ENCODE results near the gene FAM221B.

The FAM221B gene

GRCh38 chr9:35872505-35872904 lies 44.0 kb upstream of the FAM221B start (continued):
- TF ChIP-seq ISL1 (CRISPR knock-in tag; IDR thresholded peaks at IDR 0.05): no peak
- no peak for TF ChIP-seq ZFP30 (CRISPR knock-in tag; IDR thresholded peaks at IDR 0.05)
- TF ChIP-seq OSR1 (CRISPR knock-in tag; IDR thresholded peaks at IDR 0.05): no peak
- TF ChIP-seq GLIS3 (CRISPR knock-in tag; IDR thresholded peaks at IDR 0.05): no peak

DNA sequence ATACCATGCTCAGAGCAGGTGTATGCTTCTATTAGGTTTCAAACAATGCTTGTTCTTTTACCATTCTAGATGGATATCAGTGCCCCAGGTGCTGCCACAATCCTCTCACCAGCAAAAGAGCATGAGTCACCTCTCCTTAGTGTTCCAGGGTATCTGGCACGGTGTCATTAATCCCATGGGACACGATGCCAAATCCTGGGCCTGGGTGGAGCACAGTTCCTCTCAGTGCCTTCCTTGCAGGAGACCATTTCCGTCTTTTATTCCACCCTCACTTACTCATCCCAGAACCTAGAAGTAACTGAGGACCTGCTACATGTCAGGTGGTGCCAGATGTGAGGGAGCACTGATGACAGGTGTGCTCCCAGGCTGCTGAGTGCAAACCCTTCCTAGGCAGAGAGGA lies 43.0 kb upstream of the FAM221B start:
- ATAC-seq: no peak

DNA sequence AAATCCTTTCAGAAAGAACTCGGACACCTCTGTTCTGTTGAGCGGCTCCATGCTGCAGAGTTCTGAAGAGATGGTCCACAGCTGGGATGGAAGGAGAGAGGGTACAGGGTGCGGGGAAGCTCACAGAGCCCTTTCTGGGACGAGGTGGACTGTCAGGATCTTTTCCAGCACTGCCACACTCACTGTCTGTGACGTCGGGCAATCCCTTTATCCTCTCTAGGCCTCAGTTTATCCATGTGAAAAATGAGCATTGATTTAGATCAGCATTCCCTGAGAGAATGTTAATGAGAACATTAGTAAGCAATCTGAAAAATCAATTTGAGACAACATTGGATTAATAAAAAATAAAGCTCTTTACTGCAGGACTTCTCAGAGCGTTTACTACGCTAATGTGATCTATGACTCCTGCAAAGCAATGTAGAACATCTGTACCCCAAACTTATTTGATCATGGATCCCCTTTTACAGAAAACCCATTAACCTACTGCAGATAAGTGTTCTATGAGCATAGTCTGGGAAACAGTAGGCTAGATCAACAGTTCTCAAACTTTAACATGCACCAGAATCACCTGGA lies 41.9 kb upstream of the FAM221B start, which contains the start of gene OR13J1:
Gene OR13J1 (minus strand): TSS at position 51 of the 573 bp plus-strand sequence. CDS start 0 bp downstream, at position 51.
- ATAC-seq: no peak
- TF ChIP-seq TOX (CRISPR knock-in tag; IDR thresholded peaks at IDR 0.05; ENCODE audit: borderline replicate concordance) (no peak), TCF4 (CRISPR knock-in tag; IDR thresholded peaks at IDR 0.05; ENCODE audit: borderline replicate concordance) (no peak)

More for the DNA sequence above, 43.0 kb upstream of the FAM221B start:
- TF ChIP-seq RARB (CRISPR knock-in tag; IDR thresholded peaks at IDR 0.05) (no peak), ZC3H10 (CRISPR knock-in tag; IDR thresholded peaks at IDR 0.05) (no peak), PPARA (CRISPR knock-in tag; IDR thresholded peaks at IDR 0.05; ENCODE audit: borderline replicate concordance) (no peak), TCF4 (CRISPR knock-in tag; IDR thresholded peaks at IDR 0.05; ENCODE audit: borderline replicate concordance) (no peak), ISL1 (CRISPR knock-in tag; IDR thresholded peaks at IDR 0.05) (no peak), ESRRG (CRISPR knock-in tag; IDR thresholded peaks at IDR 0.05) (no peak)

GRCh38 chr9:35869621-35870216 lies 41.2 kb upstream of the FAM221B start:
- ATAC-seq: no peak
- TF ChIP-seq ZNF8 (CRISPR knock-in tag; IDR thresholded peaks at IDR 0.05) (no peak), SNAI2 (CRISPR knock-in tag; IDR thresholded peaks at IDR 0.05) (no peak), CREB5 (CRISPR knock-in tag; IDR thresholded peaks at IDR 0.05; ENCODE audit: low read depth) (no peak), ESRRG (CRISPR knock-in tag; IDR thresholded peaks at IDR 0.05) (no peak), ARNTL (CRISPR knock-in tag; IDR thresholded peaks at IDR 0.05; ENCODE audit: borderline replicate concordance, low read depth) (no peak), POU6F1 (CRISPR knock-in tag; IDR thresholded peaks at IDR 0.05; ENCODE audit: borderline replicate concordance, low read depth) (no peak), CSRNP3 (CRISPR knock-in tag; IDR thresholded peaks at IDR 0.05) (no peak), TCF4 (CRISPR knock-in tag; IDR thresholded peaks at IDR 0.05; ENCODE audit: borderline replicate concordance) (no peak), TSHZ2 (CRISPR knock-in tag; IDR thresholded peaks at IDR 0.05) (no peak), TOX (CRISPR knock-in tag; IDR thresholded peaks at IDR 0.05; ENCODE audit: borderline replicate concordance) (no peak), ZNF70 (CRISPR knock-in tag; IDR thresholded peaks at IDR 0.05) (no peak), BACH2 (CRISPR knock-in tag; IDR thresholded peaks at IDR 0.05; ENCODE audit: borderline replicate concordance) (no peak)
- TF ChIP-seq, protein P1, sequence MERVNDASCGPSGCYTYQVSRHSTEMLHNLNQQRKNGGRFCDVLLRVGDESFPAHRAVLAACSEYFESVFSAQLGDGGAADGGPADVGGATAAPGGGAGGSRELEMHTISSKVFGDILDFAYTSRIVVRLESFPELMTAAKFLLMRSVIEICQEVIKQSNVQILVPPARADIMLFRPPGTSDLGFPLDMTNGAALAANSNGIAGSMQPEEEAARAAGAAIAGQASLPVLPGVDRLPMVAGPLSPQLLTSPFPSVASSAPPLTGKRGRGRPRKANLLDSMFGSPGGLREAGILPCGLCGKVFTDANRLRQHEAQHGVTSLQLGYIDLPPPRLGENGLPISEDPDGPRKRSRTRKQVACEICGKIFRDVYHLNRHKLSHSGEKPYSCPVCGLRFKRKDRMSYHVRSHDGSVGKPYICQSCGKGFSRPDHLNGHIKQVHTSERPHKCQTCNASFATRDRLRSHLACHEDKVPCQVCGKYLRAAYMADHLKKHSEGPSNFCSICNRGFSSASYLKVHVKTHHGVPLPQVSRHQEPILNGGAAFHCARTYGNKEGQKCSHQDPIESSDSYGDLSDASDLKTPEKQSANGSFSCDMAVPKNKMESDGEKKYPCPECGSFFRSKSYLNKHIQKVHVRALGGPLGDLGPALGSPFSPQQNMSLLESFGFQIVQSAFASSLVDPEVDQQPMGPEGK (CRISPR knock-in tag; IDR thresholded peaks at IDR 0.05; ENCODE audit: borderline replicate concordance): no peak

Measured in SK-N-SH treated with all-trans-retinoic acid at 6 μM for 48 hours (cell line).